Left renal cortex interstitium (tissue), 4 donors: Measurements from ENCODE around the gene SOWAHC. TPM values are rescaled to one million over a fixed set of nuclear protein-coding genes. Genes with fewer than 3 reads are reported as not detected.
"Not testable (repeated sequence)": the region's sequence is repeated elsewhere in the genome, so short reads cannot be mapped to it uniquely, and the experiment has no call there.

Experiments
- DNase-seq, 4 donors: peaks; one replicate each; pipeline ENCODE4 v3.0.0-alpha.2; 2013; ENCODE audit warnings: low read depth in 4 of 4, low spot score in 2 of 4, missing footprints in 1 of 4
- polyA plus RNA-seq, 4 donors: library from polyadenylated mRNA; unstranded; fragments of 120-200 nt; gene quantifications; one replicate each; pipeline ENCODE4 v1.2.1, GENCODE V29; 2013; ENCODE audit not compliant: insufficient read length in 4 of 4

Gene SOWAHC
- polyA plus RNA-seq, 4 donors = 16.2 to 19.8 (median 17.4) TPM

GRCh38 chr2:109614715-109615636 lies 812 bp downstream of the SOWAHC start:
- DNase-seq = peak in 2 of 4 donors; percentile 15 to 24

- DNase-seq = no peak
These were observed 1.5 kb downstream of the SOWAHC start for GRCh38 chr2:109615637-109616144.

- no peak for DNase-seq
These were observed 2.0 kb downstream of the SOWAHC start for GRCh38 chr2:109616184-109616583.

GRCh38 chr2:109619032-109619615 lies 5.0 kb downstream of the SOWAHC start:
- no peak for DNase-seq

GRCh38 chr2:109623297-109623696 lies 9.1 kb downstream of the SOWAHC start:
- DNase-seq = no peak

GRCh38 chr2:109623923-109624322 lies 9.8 kb downstream of the SOWAHC start:
- no peak for DNase-seq

GRCh38 chr2:109624339-109624738 lies 10.2 kb downstream of the SOWAHC start:
- DNase-seq = no peak

GRCh38 chr2:109628321-109628720 lies 14.2 kb downstream of the SOWAHC start:
- not testable (repeated sequence) for DNase-seq

GRCh38 chr2:109629867-109630266 lies 15.7 kb downstream of the SOWAHC start:
- no peak for DNase-seq

GRCh38 chr2:109630441-109631430 lies 16.6 kb downstream of the SOWAHC start:
- no peak for DNase-seq

- no peak for DNase-seq
These were observed 17.6 kb downstream of the SOWAHC start for GRCh38 chr2:109631741-109632140.

- DNase-seq = no peak
These were observed 18.1 kb downstream of the SOWAHC start for GRCh38 chr2:109632158-109632789.

GRCh38 chr2:109633284-109633961 lies 19.3 kb downstream of the SOWAHC start:
- DNase-seq = no peak

- no peak for DNase-seq
These were observed 21.5 kb downstream of the SOWAHC start for GRCh38 chr2:109635426-109636304.

GRCh38 chr2:109636317-109636716 lies 22.2 kb downstream of the SOWAHC start:
- DNase-seq = no peak

GRCh38 chr2:109637749-109638570 lies 23.8 kb downstream of the SOWAHC start:
- no peak for DNase-seq

GRCh38 chr2:109638795-109639194 lies 24.6 kb downstream of the SOWAHC start:
- no peak for DNase-seq

GRCh38 chr2:109640000-109640399 lies 25.8 kb downstream of the SOWAHC start:
- not testable (repeated sequence) for DNase-seq
